Large intestine (tissue), 3 donors: Measurements from ENCODE around the gene FBXO28. TPM values are rescaled to one million over a fixed set of nuclear protein-coding genes. Genes with fewer than 3 reads are reported as not detected.
A peak's percentile ranks its signal among the peaks of the same experiment; 100 is the strongest.

Source experiments
- DNase-seq, 2 donors: peaks; one replicate each; pipeline versions ENCODE4 v3.0.0 to v3.0.0-alpha.2; 2013
- H3K27ac ChIP-seq: one replicate; pipeline ENCODE4 v1.5.1; 2013; ENCODE audit warnings: low read length
- H3K27me3 ChIP-seq: 2 replicates; pipeline ENCODE4 v1.6.1; 2013; ENCODE audit warnings: low read length; ENCODE audit not compliant: control insufficient read depth, insufficient read depth
- H3K36me3 ChIP-seq: 2 replicates; pipeline ENCODE4 v1.6.1; 2013; ENCODE audit warnings: low read length; ENCODE audit not compliant: control insufficient read depth, insufficient read depth
- H3K4me1 ChIP-seq: one replicate; pipeline ENCODE4 v1.6.1; 2013; ENCODE audit warnings: low read length; ENCODE audit not compliant: control insufficient read depth, insufficient read depth
- H3K4me3 ChIP-seq: one replicate; pipeline ENCODE4 v1.5.1; 2013; ENCODE audit warnings: low read length
- H3K9me3 ChIP-seq: one replicate; pipeline ENCODE4 v1.6.1; 2013; ENCODE audit warnings: mild to moderate bottlenecking, low read depth, low read length, moderate library complexity; ENCODE audit not compliant: control insufficient read depth
- WGBS: methylation state at CpG from one replicate; pipeline ENCODE4 v1.1.5; 2013; ENCODE audit warnings: low lambda C conversion rate; ENCODE audit not compliant: insufficient coverage; 5-methylcytosine and 5-hydroxymethylcytosine counted together
- polyA plus RNA-seq: library from polyadenylated mRNA; unstranded; fragments of 120-200 nt; gene quantifications from one replicate; pipeline ENCODE4 v1.2.1, GENCODE V29; 2013

Gene FBXO28
- polyA plus RNA-seq, 1 donor: 24.9 TPM

- H3K36me3 ChIP-seq: peaks cover 20% of the 10 kb centered on the region
- WGBS: no CpG with 5 or more reads among the region's 1 CpG
- no peak overlapping the region for H3K27ac ChIP-seq
- DNase-seq: no peak
- H3K4me1 ChIP-seq: no peaks in the 10 kb centered on the region
- H3K4me3 ChIP-seq: no peak overlapping the region
- no peaks in the 10 kb centered on the region for H3K9me3 ChIP-seq
- no peaks in the 10 kb centered on the region for H3K27me3 ChIP-seq
Observed at GRCh38 chr1:224149709-224150108, 35.8 kb downstream of the FBXO28 start.

GRCh38 chr1:224151117-224151516 lies 37.2 kb downstream of the FBXO28 start:
- WGBS: 100% methylated on average over 1 of the region's 3 CpGs
- Histone ChIP-seq H3K27ac (no peak overlapping the region), H3K36me3 (peaks cover 19% of the 10 kb centered on the region), H3K4me1 (no peaks in the 10 kb centered on the region), H3K4me3 (no peak overlapping the region), H3K9me3 (no peaks in the 10 kb centered on the region), H3K27me3 (no peaks in the 10 kb centered on the region)
- DNase-seq: no peak

- 100% methylated on average over 5 of the region's 11 CpGs for WGBS
- Histone ChIP-seq H3K4me1 (no peaks in the 10 kb centered on the region), H3K27me3 (no peaks in the 10 kb centered on the region), H3K27ac (no peak overlapping the region), H3K4me3 (no peak overlapping the region), H3K36me3 (peaks cover 43% of the 10 kb centered on the region), H3K9me3 (no peaks in the 10 kb centered on the region)
- DNase-seq: no peak
Observed at GRCh38 chr1:224157316-224157715, 43.4 kb downstream of the FBXO28 start.

- Histone ChIP-seq H3K27ac (no peak overlapping the region), H3K27me3 (no peaks in the 10 kb centered on the region), H3K4me3 (no peak overlapping the region), H3K4me1 (no peaks in the 10 kb centered on the region), H3K9me3 (no peaks in the 10 kb centered on the region), H3K36me3 (peaks cover 33% of the 10 kb centered on the region)
- WGBS: 87% methylated on average over 3 of the region's 6 CpGs
- no peak for DNase-seq
Observed at GRCh38 chr1:224159541-224159940, 45.6 kb downstream of the FBXO28 start.

- no peaks in the 10 kb centered on the region for H3K4me1 ChIP-seq
- WGBS: no CpG with 5 or more reads among the region's 9 CpGs
Observed at GRCh38 chr1:224160171-224160682, 46.3 kb downstream of the FBXO28 start.

GRCh38 chr1:224162768-224163167 lies 48.9 kb downstream of the FBXO28 start:
- Histone ChIP-seq H3K4me1 (no peaks in the 10 kb centered on the region), H3K4me3 (no peak overlapping the region), H3K27me3 (no peaks in the 10 kb centered on the region), H3K27ac (no peak overlapping the region), H3K9me3 (no peaks in the 10 kb centered on the region), H3K36me3 (peaks cover 17% of the 10 kb centered on the region)
- no CpG with 5 or more reads among the region's 8 CpGs for WGBS
- no peak for DNase-seq

More at GRCh38 chr1:224160171-224160682, 46.3 kb downstream of the FBXO28 start:
- no peak for DNase-seq
- H3K27me3 ChIP-seq: no peaks in the 10 kb centered on the region
- H3K9me3 ChIP-seq: no peaks in the 10 kb centered on the region
- H3K27ac ChIP-seq: no peak overlapping the region
- H3K4me3 ChIP-seq: no peak overlapping the region
- peaks cover 33% of the 10 kb centered on the region for H3K36me3 ChIP-seq

GRCh38 chr1:224163311-224163710 lies 49.4 kb downstream of the FBXO28 start:
- DNase-seq: no peak
- no peaks in the 10 kb centered on the region for H3K4me1 ChIP-seq
- H3K27ac ChIP-seq: no peak overlapping the region
- H3K36me3 ChIP-seq: peaks cover 15% of the 10 kb centered on the region
- 100% methylated on average over 1 of the region's 2 CpGs for WGBS
- no peak overlapping the region for H3K4me3 ChIP-seq
- no peaks in the 10 kb centered on the region for H3K27me3 ChIP-seq
- no peaks in the 10 kb centered on the region for H3K9me3 ChIP-seq

GRCh38 chr1:224168859-224169380 lies 55.0 kb downstream of the FBXO28 start:
- Histone ChIP-seq H3K9me3 (no peaks in the 10 kb centered on the region), H3K27ac (no peak overlapping the region), H3K4me1 (no peaks in the 10 kb centered on the region), H3K36me3 (no peaks in the 10 kb centered on the region), H3K27me3 (no peaks in the 10 kb centered on the region), H3K4me3 (no peak overlapping the region)
- no CpG with 5 or more reads among the region's 5 CpGs for WGBS
- peak in 1 of 2 donors; percentile 23 for DNase-seq

GRCh38 chr1:224169718-224170270 lies 55.9 kb downstream of the FBXO28 start:
- no CpG with 5 or more reads among the region's 4 CpGs for WGBS
- Histone ChIP-seq H3K4me3 (no peak overlapping the region), H3K36me3 (no peaks in the 10 kb centered on the region), H3K27ac (no peak overlapping the region), H3K27me3 (no peaks in the 10 kb centered on the region), H3K4me1 (no peaks in the 10 kb centered on the region), H3K9me3 (no peaks in the 10 kb centered on the region)
- no peak for DNase-seq

- Histone ChIP-seq H3K4me1 (no peaks in the 10 kb centered on the region), H3K9me3 (no peaks in the 10 kb centered on the region), H3K27ac (no peak overlapping the region), H3K36me3 (no peaks in the 10 kb centered on the region), H3K4me3 (no peak overlapping the region), H3K27me3 (no peaks in the 10 kb centered on the region)
- DNase-seq: no peak
- WGBS: no CpG with 5 or more reads among the region's 4 CpGs
Observed at GRCh38 chr1:224170343-224170742, 56.4 kb downstream of the FBXO28 start.
